A204.1 (cell line): ENCODE measurements around the gene CCDC160.
"Not testable (repeated sequence)": the region's sequence is repeated elsewhere in the genome, so short reads cannot be mapped to it uniquely, and the experiment has no call there.

Experiments
- FAIRE-seq: peaks from 2 replicates; lab custom pipeline; 2012; peaks lifted over from hg19 to GRCh38; lab: Jason Lieb, UNC

Gene CCDC160

DNA sequence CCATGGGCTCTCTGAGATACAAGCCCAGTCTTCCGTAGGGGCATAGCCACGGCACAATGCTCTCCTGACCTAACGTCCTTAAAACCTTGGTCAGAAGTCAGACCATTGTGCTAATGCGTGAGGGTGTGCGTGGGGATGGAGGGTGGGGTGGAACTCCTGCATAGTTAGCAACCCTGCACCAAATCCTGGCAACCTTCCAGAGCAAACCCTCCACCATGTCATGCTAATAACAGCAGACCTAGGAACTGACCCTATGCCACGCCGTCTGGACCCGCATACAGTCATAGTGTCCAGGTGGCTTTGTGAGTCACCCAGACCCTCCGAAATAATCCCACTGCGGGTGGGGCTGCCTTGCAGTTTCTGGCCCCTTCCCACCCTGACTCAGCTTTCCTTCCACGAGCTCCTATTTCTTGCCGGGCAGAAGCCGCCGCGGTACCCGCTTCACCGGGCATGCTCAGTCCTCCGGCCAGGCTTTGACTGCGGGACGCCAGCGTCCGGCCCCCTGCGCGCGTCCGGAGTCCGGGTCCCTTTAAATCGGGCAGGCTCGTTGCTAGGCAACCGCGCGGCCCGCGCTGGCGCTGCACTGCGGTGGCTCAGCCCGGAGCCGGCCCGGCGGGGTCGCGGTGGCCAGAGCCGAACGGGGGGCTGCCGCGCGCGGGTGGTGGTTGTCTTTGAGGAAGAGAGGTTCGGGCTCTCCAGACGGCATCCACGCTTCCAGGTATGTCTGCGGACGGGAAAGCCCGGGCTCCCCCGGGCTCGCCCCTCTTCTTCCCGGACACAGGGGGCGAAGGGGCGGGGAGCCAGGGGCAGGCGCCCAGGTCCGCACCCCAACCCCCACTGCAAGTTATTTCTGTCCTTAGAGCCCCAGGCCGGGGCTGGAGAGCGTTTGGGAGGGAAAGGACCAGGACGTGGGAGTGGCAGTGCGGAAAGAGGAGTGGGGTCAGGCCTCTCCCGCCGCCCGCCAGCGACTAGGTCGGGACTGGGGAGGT, at the start of gene CCDC160:
CCDC160 (plus strand) TSS at position 557 of the 989 bp plus-strand sequence. CDS start 7,619 bp downstream, outside the sequence.
- no peak for FAIRE-seq

DNA sequence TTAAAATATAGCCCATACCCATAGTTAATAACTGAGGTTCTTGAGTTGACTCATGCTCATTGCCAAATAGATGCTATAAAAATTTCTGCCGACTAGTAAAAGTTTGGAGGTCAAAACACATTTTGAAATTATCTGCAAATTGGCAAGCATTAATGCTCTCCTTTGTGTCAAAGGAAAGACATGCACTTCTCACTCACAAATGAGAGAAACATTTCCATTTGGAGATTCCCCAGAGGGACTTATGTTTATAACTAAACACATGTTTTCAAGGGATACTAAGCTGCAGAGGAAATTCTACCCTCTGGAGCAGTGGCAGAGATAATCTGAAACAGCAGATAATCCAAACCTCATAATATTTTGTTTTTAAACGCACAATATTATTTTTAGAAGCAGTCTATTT, 45.7 kb upstream of the CCDC160 start:
- FAIRE-seq = no peak

DNA sequence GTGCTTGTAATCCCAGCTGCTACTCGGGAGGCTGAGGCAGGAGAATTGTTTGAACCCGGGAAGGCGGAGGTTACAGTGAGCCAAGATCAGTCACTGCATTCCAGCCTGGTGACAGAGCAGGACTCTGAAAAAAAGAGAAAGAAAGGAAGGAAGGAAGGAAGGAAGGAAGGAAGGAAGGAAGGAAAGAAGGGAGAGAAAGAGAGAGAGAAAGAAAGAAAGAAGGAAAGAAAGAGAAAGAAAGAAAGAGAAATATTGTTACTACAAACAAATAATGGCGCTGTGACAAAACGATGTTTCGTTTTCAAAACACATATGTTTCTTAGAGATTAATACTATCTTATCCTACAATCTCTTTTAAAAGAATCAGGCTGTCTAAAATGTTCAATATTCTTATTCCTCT, 42.1 kb upstream of the CCDC160 start:
- FAIRE-seq = no peak

DNA sequence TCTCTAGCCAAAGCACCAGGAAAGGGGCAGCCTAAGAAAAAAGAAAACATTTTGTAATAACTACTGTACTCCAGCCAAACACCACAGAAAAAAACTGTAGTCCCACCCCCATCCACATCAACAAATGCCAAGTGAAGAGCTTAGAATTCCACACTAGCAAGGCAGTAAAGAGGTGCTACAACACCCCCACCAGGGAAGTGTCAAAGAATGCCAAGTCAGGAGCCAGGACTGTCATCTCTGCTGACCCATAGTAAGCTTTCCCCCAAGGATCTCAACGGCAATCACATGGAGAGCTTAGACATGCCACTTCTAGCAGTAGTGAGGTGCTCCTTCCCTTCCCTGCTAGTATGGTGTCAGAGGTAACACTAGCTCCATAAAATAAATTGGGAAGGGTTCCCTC, 34.4 kb upstream of the CCDC160 start:
- no peak for FAIRE-seq

DNA sequence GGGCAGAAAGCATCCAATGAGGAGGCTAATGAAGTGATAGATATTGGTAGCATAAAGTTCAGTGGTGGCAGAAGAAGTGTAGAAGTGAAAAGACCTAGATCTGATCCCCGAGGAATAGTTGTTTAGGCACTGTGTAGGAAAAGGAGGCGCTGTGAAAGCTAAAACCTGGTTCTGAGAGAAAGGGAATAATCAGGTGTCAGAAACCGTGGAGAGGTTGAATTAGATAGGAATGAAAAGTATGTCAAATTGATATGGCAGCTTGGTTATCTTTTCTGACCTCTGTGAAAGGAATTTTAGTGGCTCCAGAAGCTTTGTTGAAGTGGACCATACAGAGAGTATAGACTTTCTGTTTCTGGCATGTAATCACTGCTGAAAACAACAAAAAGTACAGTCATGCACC, 30.8 kb upstream of the CCDC160 start:
- no peak for FAIRE-seq

DNA sequence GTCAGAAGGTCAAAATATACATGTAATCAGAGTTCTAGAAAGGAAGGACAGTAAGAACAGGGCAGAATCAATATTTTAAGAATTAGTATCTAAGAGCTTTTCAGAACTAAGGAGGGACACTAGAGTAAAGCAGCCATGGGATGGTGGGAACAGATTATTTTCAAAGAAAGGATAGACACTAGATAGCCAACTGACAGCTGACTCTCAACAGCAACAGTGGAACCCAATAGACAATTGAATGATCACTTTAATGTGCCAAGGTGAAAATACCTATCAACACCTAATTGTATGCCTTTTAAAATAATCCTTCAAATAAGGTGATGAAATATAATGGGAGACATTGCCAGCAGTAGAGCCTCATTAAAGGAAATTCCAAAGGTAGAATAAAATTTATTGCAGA, 26.5 kb upstream of the CCDC160 start:
- no peak for FAIRE-seq

DNA sequence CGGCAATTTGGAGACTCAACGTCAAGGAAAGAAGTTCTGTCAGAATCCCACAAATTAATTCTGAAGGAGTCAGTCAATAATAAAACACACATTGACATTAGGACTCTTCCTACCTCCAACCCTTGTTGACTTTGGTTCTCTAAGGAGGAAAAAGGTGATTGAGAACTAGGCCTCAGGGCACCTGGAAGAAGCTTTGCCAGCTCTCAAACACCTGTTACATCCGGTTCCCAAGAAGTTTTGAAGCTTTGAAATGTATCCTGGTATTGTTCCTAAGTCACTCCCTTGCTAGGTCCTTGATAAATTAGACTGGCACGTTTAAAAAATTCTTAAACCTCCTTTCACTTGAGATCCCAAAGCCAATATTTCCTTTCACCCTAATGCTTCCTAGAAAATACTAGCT, 1.7 kb upstream of the CCDC160 start:
- no peak for FAIRE-seq

DNA sequence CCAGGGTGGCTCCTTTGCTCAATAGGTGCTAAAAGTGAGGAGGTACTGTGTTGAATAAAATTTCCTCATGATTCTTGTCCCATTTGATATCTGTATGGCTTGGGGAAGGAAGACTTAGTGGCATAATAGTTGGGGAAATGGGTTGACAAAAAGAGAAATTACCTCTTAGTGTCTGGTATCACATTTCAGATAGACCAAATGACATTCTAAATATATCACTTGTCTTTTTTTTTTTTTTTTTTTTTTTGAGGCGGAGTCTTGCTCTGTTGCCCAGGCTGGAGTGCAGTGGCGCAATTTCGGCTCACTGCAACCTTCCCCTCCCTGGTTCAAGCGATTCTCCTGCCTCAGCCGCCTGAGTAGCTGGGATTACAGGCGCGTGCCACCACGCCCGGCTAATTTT, 1.2 kb downstream of the CCDC160 start:
- FAIRE-seq = not testable (repeated sequence)

DNA sequence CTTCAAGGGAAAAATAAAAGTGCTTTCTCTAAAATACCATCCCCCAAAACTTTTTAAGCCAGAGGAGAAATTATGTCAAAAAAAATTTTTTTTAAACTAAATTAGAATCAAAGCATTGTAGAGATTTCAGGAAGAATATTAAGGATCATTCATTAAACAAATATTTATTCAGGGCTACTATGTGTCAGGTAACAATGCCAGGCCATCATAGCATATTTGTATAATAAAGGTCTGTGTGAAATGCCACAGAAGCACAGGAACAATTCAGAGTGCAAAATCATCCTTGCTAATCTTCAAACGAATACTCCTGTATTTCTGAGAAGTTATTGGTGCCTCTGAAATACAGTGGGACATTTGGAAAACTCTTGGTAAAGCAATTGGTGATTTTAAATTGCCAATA, 2.0 kb downstream of the CCDC160 start:
- FAIRE-seq = no peak

DNA sequence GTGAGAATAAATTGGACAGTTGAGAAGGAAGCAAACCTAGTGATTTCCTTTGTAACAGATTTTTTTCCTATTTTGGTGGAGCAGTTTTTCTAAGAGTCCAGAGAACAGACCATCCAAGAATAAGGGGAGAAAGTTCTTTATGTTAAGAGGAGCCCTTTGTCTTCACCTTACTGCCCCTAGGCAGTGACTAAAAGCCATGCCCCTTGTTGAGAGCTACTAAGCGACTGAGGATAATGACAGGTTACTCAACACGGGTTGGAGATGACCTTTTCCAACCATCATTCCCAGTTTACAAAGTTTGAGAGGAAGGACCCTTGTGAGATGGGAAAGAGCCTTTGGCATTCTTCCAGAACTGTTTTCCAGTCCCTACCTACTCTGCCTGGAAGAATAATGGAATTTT, 3.2 kb downstream of the CCDC160 start:
- FAIRE-seq = no peak

DNA sequence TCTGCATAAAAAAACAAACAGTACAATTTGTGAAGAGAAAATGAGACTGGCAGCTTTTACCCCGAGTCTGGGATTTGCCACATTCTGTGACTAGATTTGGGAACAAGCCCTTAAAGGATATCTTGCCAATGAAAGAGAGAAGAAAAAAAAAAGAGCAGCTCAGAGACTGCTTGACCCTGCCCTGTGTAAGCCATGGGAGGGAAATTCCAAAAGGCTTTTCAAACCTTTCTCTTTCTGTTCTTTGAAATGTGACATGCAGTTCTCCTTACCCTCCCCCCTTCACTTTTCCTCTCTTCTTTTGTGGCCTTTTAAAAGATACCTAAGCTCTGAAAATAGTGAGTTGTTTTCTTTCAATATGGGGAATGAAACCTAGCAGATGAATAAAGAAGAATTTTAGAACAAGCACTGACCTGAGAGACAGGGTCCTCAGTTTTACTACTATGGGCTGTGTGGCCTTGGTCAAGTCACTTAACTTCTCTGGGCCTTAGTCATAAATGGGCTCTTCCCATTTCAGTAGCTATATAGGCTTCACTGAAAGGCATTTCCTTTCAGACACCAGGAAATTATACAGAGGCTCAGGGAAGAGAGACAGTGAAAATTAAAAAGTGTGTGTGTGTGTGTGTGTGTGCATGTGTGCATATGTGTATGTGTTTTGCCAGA, 5.1 kb downstream of the CCDC160 start:
- FAIRE-seq = no peak

DNA sequence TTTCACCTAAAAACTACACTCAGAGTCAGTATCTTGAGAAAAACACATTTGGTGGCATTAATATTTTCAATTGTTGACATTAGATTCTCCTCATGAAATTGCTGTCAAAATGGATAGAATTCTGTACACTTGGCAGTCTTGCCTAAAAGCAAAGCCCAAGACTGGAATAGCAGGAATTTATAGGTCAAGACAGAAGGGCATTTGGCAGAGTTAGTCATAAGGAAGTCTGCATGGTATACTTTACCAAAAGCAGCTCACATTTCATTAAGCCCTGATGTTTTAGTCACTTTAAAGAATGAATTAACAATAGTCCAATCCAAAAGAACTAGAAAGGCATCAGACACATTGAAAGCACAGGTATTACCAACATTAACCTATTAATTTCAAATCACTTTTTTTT, 7.1 kb downstream of the CCDC160 start:
- FAIRE-seq = no peak

DNA sequence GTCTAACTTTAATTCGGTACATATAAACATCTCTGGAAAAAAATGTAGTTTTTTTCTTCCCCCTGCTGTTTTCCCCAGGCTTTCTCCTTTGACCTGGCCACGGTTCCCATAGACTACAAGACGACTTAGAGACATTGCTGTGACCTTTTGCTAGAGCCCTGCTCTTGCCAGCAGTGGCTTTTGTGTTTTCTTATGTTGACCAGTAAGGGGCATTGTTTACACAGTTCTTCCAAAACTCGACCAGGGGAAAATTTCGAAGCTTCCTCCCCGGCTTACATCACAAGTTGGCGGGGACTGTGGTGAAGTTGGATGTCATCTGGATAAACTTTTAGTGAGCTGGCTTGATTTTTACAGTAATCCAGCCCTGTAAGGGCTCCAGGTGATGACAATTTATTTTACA, 9.3 kb downstream of the CCDC160 start:
- FAIRE-seq = no peak

DNA sequence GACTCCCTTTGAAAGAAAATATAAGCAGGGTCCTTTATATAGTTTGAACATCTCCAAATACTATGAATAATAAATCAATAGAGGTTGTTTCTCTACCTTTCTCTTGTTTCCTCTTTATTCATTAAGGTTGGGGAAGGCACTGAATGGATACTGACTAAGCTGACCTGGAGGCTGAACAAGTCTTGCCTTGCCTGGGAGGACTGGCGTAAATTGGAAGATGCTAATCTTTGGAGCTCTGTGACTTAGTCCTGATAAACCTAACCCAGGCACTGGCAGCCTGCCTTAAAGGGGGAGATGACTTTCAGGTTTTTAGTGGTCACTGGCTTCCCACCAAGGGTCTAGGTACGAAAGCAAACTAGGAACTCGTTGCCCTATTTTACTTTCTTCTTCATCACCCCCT, 10.5 kb downstream of the CCDC160 start:
- FAIRE-seq = no peak

DNA sequence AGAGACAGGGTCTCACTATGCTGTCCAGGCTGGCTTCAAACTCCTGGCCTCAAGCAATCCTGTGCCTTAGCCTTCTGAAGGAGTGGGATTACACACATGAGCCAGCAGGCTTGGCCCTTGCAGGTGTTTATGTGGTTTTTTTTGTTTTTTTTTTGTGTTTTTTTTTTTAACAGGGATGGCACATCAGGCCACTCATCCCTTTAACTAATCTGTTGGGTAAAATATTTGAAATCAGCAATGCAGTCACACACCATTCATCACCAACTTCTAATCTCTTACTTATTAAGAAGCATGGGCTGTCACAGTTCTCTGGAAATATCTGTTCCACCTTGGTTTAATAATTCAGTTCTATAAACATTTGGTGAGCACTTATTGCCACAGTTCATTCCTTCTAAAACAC, 12.3 kb downstream of the CCDC160 start:
- no peak for FAIRE-seq

DNA sequence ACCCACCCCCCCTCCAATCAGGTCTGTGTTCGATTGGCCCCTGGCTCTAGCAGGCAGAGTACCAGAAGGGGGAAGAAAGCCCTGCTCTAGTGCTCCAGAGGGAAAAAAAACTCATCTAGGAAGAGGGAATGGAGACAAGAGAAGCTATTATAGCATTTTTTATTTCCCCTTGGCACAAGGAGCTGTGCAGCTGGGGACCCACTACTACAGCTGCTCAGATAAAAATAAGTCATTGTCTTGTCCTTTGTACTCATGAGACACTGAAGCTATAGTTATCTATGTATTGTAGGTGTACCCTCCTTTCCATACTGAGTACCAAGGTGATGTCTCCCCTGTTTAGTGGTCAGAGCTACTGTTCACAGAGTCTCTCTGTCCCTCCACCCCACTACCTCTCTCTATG, 14.3 kb downstream of the CCDC160 start:
- FAIRE-seq = no peak

DNA sequence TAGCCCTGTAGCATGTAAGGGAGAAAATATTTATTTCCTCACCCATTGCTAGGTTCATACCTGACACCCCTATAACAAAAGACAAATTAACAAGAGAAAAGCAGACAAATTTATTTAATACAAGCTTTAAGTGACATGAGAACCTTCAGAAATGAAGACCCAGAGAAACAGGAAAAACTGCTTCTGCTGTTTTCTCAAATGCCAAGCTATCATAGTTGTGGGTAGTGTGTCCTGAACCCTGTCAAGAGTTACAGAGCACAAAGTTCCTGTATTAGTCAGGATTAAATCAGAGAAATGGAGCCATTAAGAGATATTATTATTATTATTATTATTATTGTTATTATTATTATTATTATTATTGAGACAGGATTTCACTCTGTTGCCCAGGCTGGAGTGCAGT, 17.5 kb downstream of the CCDC160 start:
- FAIRE-seq = no peak

DNA sequence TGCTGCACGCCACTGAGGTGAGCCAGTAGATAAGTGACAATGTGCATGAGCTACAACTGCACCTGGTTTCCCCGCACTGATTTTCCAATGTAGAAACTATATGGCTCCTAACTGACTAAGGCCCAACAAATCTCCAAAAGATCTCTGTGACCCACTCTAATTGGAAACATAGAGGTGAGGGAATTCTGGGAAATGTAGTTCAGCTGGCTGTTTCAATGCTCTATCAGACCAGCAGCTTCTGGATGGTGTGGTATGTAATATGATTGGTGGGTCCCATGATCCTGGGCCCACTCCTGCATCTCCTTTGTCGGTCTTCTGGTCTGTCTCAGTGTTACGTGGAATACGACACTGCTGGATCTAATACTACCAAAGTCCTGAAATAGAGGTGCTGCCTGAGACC, 18.6 kb downstream of the CCDC160 start:
- no peak for FAIRE-seq

DNA sequence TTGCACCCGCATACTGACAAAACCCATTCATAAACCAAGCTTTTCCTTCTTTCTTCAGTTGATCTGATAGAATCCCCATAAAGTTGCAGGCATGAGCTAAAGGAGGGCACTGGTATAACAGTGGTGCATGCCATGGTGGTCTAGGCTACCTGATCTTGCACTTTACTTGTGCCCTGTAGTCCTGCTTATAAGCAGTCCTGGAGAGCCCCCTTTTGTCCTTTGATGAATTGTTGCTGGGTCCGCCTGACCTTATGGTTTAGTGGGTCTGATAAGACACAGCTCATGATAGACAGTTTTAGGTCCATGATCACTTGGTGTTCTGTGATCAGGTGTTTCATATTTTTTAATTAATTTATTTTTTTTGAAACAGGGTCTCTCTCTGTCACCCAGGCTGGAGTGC, 19.7 kb downstream of the CCDC160 start:
- no peak for FAIRE-seq

DNA sequence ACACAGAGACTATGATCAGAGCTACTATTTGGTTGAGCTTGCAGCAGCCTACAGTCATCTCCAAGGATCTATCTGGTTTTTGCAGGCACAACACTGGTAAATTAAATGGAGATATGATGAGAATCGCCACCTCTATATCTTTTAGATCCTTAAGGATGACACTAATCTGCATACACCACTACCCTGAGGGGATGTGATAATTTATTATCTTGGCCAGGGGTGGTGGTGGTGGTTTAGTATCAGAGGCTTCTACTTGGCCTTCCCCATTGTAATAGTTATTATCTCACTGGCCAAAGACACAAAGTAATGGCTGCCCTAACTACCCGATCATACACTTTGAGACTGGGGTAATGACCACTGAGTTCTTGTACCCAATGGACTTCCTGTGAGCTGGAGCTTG, 21.2 kb downstream of the CCDC160 start:
- no peak for FAIRE-seq

DNA sequence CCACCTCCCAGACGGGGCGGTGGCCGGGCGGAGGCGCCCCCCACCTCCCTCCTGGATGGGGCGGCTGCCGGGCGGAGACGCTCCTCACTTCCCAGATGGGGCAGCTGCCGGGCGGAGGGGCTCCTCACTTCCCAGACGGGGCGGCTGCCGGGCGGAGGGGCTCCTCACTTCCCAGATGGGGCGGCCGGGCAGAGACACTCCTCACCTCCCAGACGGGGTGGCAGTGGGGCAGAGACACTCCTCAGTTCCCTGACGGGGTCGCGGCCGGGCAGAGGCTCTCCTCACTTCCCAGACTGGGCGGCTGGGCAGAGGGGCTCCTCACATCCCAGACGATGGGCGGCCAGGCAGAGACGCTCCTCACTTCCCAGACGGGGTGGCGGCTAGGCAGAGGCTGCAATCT, 49.0 kb downstream of the CCDC160 start:
- FAIRE-seq = not testable (repeated sequence)

DNA sequence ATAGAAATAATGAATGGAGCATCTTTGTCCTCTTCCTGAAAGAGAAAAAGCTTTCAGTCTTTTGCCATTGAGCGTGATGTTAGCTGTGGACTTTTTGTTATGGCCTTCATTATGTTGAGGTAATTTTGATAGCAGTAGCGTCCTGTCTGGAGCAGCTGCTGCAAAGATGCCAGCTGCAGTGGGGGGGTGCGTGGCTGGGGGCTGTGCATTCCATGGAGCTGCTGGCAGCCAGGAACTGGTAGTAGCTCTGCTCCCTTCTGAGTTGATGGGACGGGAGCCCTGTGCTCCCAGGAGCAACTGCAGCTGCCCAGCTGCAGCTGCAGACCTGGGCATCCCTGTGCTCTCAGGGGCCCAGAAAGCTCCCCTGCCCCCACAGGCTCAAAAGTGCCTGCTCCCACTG, 50.4 kb downstream of the CCDC160 start:
- no peak for FAIRE-seq

DNA sequence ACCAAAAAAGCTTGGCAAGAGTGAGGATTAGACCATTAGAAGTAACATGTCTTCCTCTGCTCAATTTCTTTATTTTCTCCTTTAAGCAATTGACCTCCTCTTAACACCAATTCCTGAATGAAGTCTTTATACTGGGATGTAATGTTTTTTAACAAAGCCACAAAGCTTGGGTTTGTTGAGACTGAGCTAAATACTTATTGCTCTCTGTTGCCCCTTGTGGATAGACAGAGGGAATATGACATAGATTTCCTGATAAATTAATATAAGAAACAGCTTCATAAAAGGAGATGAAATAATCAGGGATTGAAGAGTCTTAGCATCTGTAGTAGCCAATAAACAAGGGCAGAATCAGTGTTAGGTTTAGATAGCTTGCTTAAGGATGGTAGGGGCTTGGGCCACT, 57.6 kb downstream of the CCDC160 start:
- FAIRE-seq = no peak
